Mucosa of rectum (tissue), 2 donors: Measurements from ENCODE around the gene LMTK2.

Source experiments
- H3K27ac ChIP-seq, 2 donors: one replicate each; pipeline ENCODE4 v1.7.0; 2013; ENCODE audit warnings: inconsistent platforms in 2 of 2, low read depth in 2 of 2, low read length in 2 of 2
- H3K27me3 ChIP-seq, 2 donors: one replicate each; pipeline ENCODE4 v1.7.0; 2013; ENCODE audit warnings: low read length in 2 of 2; ENCODE audit not compliant: control insufficient read depth in 2 of 2, insufficient read depth in 2 of 2
- H3K36me3 ChIP-seq, 2 donors: one replicate each; pipeline ENCODE4 v1.7.0; 2013; ENCODE audit warnings: low read length in 2 of 2; ENCODE audit not compliant: control insufficient read depth in 2 of 2, insufficient read depth in 2 of 2
- H3K4me1 ChIP-seq, 2 donors: one replicate each; pipeline ENCODE4 v1.7.0; 2013; ENCODE audit warnings: low read length in 2 of 2, mild to moderate bottlenecking in 1 of 2; ENCODE audit not compliant: control insufficient read depth in 2 of 2, insufficient read depth in 2 of 2
- H3K4me3 ChIP-seq, 2 donors: one replicate each; pipeline ENCODE4 v1.7.0; 2013; ENCODE audit warnings: low read length in 2 of 2
- H3K9ac ChIP-seq, 2 donors: one replicate each; pipeline ENCODE4 v1.7.0; 2013; ENCODE audit warnings: low read length in 2 of 2, low read depth in 1 of 2, mild to moderate bottlenecking in 1 of 2
- H3K9me3 ChIP-seq, 2 donors: one replicate each; pipeline ENCODE4 v1.7.0; 2013; ENCODE audit warnings: low read length in 2 of 2; ENCODE audit not compliant: control insufficient read depth in 2 of 2
- donor health status: healthy.
- donor health status: Normal muscosa, but diverticular disease.

The LMTK2 gene

DNA sequence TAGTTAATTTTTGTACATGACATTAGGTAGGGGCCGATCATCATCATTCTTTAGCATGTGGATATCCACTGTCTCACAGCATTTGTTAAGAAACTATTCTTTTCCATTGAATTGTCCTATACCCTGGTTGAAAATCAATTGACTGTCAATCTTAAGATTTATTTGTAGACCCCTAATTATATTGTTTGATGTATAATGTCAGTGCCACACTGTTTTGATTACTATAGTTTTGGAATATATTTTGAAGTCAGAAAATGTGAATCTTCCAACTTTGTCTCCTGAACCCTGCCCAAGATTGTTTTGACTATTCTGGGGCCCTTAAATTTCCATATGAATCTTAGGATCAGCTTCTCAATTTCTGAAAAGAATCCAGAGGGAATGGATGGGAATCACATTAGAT is 6.6 kb upstream of the LMTK2 start:
- H3K27ac ChIP-seq: no peak overlapping the region
- peaks cover 2 to 4% of the 10 kb centered on the region in 2 donors for H3K9me3 ChIP-seq
- no peak overlapping the region for H3K9ac ChIP-seq
- H3K36me3 ChIP-seq: no peaks in the 10 kb centered on the region
- no peaks in the 10 kb centered on the region for H3K4me1 ChIP-seq
- H3K27me3 ChIP-seq: no peaks in the 10 kb centered on the region
- no peak overlapping the region for H3K4me3 ChIP-seq

DNA sequence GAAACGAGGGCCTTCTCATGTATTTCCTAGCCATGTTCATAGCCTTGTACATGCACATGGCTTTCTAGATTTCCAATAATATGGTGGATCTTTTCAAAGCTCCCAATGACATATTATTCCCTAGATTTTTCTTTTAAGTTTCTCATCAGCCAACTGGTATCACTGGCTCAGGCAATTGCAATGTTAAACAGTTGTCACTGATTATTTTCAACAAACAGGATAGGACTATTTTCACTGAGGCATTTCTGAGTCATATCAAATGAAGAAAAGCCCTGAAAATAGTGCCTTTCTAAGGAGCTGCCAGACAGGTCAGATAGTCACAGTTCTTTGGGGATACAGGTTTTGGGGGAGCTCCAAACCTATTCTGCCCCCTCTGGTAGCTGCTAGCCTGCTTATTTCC is 4.5 kb upstream of the LMTK2 start:
- H3K4me3 ChIP-seq: no peak overlapping the region
- no peak overlapping the region for H3K9ac ChIP-seq
- no peaks in the 10 kb centered on the region for H3K36me3 ChIP-seq
- peaks cover 2 to 4% of the 10 kb centered on the region in 2 donors for H3K9me3 ChIP-seq
- no peaks in the 10 kb centered on the region for H3K4me1 ChIP-seq
- no peak overlapping the region for H3K27ac ChIP-seq
- no peaks in the 10 kb centered on the region for H3K27me3 ChIP-seq

DNA sequence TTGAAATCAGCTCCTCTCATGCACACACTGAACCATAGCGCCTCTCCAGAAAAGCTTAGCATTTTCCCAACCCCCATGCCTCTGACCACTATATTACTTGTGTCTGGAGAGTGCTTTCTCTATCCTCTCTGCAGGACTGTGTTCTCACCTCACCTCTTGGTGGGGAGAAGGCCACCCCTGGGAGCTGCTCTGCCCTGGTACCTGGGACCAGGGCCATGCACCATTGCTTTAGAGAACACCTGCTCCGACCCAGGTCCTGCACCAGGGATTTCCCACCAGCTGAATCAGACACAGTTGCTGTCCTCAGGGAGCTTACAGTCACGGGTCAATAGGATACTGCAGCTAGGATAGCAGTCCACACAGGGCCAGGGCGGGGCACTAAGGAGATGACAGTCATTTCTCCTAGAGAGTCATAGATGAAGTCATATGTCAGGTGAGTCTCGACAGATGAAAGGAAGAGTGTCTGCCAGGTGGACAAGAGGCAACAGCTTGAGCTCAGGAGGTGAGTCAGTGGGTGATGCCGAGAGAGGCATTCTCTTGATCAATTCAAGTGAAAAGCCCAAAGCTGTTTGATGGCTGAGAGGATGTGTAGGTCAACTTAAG is 619 bp upstream of the LMTK2 start:
- Histone ChIP-seq H3K4me1 (peaks cover 13 to 18% of the 10 kb centered on the region in 2 donors), H3K9me3 (peaks cover 2 to 4% of the 10 kb centered on the region in 2 donors), H3K27me3 (no peaks in the 10 kb centered on the region), H3K27ac (peak overlapping the region in 1 of 2 donors; percentile 45), H3K36me3 (no peaks in the 10 kb centered on the region), H3K4me3 (no peak overlapping the region), H3K9ac (no peak overlapping the region)

DNA sequence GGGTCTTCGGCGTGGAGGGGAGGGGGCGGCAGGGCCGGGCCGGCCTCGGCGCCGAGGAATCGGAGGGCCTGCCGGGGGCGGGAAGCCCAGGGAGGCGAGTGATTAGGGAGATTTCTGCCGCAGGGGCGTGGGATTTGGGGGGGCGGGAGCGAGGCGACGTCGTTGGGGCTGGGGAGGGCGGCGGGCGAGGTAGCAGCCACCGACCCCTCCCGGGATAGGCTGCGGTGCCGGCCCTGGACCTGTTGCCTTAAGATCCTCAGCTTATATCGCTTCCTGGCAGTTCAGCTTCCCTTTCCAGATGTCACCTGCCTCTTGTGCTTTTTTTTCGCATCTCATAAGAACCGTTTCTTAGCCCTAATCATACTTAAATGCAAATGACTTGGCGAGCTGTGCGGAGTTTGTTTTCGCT is 655 bp downstream of the LMTK2 start:
- H3K4me1 ChIP-seq: peaks cover 18 to 28% of the 10 kb centered on the region in 2 donors
- peak overlapping the region; percentile 75 to 98 for H3K9ac ChIP-seq
- no peaks in the 10 kb centered on the region for H3K27me3 ChIP-seq
- peak overlapping the region; percentile 87 to 93 for H3K4me3 ChIP-seq
- H3K27ac ChIP-seq: peak overlapping the region; percentile 92 to 93
- H3K9me3 ChIP-seq: no peaks in the 10 kb centered on the region
- no peaks in the 10 kb centered on the region for H3K36me3 ChIP-seq

- Histone ChIP-seq H3K4me1 (peaks cover 18 to 28% of the 10 kb centered on the region in 2 donors), H3K27ac (peak overlapping the region; percentile 74 to 75), H3K9me3 (no peaks in the 10 kb centered on the region), H3K9ac (peak overlapping the region in 1 of 2 donors; percentile 26), H3K36me3 (no peaks in the 10 kb centered on the region), H3K4me3 (peak overlapping the region; percentile 1 to 53), H3K27me3 (no peaks in the 10 kb centered on the region)
Measured at GRCh38 chr7:98110249-98111022, 3.8 kb downstream of the LMTK2 start.

- H3K9me3 ChIP-seq: no peaks in the 10 kb centered on the region
- H3K4me3 ChIP-seq: no peak overlapping the region
- H3K27me3 ChIP-seq: no peaks in the 10 kb centered on the region
- no peak overlapping the region for H3K27ac ChIP-seq
- peaks cover 18 to 28% of the 10 kb centered on the region in 2 donors for H3K4me1 ChIP-seq
- no peak overlapping the region for H3K9ac ChIP-seq
- H3K36me3 ChIP-seq: no peaks in the 10 kb centered on the region
Measured at GRCh38 chr7:98112077-98112476, 5.4 kb downstream of the LMTK2 start.

- no peak overlapping the region for H3K27ac ChIP-seq
Measured at GRCh38 chr7:98115746-98116525, 9.3 kb downstream of the LMTK2 start.

DNA sequence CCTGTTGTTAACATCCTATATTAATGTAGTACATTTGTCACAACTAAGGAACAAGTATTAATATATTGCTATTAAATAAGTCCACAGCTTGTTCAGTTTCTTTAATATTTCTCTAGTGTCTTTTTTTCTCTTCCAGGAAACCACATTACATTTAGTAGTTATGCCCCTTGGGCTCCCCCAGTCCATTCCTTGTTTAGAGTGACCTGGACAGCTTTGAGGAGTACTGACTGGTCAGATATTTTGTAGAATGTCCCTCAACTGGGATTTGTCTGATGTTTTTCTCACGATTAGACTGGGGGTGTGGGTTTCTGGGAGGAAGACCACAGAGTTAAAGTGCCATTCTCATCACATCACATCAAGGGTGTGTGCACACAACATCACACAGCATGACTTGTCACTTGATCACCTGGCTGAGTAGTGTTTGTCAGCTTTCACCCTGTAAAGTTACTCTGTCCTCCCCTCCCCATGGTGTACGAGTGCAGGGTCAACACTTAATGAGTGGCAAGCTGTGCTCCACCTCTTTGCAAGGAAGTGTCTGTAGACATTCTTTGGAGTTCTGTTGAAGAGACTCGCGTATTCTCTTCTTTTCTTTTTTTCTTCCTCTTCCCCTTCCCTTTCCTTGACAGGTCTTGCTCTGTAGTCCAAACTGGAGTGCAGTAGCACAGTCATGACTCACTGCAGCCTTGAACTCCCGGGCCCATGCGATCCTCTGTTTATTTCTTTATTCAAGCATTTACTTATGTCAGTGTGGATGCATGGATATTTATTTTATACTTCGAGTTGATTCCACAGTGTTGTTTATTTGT is 10.2 kb downstream of the LMTK2 start:
- H3K27ac ChIP-seq: peak overlapping the region; percentile 13 to 18
- H3K36me3 ChIP-seq: no peaks in the 10 kb centered on the region
- no peaks in the 10 kb centered on the region for H3K9me3 ChIP-seq
- H3K27me3 ChIP-seq: no peaks in the 10 kb centered on the region
- H3K4me1 ChIP-seq: peaks cover 0 to 3% of the 10 kb centered on the region in 2 donors
- no peak overlapping the region for H3K4me3 ChIP-seq
- no peak overlapping the region for H3K9ac ChIP-seq

More at GRCh38 chr7:98115746-98116525, 9.3 kb downstream of the LMTK2 start:
- Histone ChIP-seq H3K27me3 (no peaks in the 10 kb centered on the region), H3K4me3 (no peak overlapping the region), H3K4me1 (peaks cover 6 to 10% of the 10 kb centered on the region in 2 donors), H3K9ac (no peak overlapping the region), H3K9me3 (no peaks in the 10 kb centered on the region), H3K36me3 (no peaks in the 10 kb centered on the region)

DNA sequence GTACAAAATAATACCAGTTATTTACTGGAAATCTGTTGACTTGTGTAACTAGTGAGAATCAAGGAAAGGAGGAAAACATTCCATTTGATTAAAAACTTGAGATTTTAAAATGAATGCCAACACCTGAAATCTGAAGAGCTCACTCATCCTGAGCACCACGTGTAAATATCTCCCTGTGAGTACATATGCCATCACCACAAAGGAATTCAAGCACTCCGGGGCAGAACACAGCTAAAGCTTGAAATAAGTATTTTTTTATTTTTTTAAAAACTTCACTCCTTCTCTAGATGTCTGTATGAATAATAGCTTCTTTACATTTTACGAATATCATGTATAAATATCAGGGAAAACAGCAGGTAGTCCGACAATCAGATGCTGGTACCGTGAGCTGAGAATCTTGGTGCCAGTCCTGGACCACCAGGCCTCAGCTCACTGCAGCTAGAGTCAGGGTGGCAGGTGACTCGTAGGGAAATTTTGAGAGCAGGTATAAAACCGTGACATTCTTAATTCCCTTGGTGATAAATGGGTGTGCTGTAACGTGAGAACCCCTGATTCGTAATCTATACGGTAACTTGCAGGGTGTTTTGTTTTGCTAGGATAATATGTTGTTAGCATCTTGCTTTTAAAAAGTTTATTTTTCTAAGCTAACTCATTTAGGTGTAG is 12.7 kb downstream of the LMTK2 start:
- H3K27ac ChIP-seq: no peak overlapping the region
- no peaks in the 10 kb centered on the region for H3K27me3 ChIP-seq
- H3K4me1 ChIP-seq: no peaks in the 10 kb centered on the region
- H3K36me3 ChIP-seq: no peaks in the 10 kb centered on the region
- no peak overlapping the region for H3K9ac ChIP-seq
- no peak overlapping the region for H3K4me3 ChIP-seq
- no peaks in the 10 kb centered on the region for H3K9me3 ChIP-seq
